Fibroblast of skin of scalp (primary cell): ENCODE measurements around the gene ICAM3.

Source experiments
- DNase-seq: peaks from one replicate; pipeline ENCODE4 v3.0.0-alpha.2; 2013

Gene ICAM3

DNA sequence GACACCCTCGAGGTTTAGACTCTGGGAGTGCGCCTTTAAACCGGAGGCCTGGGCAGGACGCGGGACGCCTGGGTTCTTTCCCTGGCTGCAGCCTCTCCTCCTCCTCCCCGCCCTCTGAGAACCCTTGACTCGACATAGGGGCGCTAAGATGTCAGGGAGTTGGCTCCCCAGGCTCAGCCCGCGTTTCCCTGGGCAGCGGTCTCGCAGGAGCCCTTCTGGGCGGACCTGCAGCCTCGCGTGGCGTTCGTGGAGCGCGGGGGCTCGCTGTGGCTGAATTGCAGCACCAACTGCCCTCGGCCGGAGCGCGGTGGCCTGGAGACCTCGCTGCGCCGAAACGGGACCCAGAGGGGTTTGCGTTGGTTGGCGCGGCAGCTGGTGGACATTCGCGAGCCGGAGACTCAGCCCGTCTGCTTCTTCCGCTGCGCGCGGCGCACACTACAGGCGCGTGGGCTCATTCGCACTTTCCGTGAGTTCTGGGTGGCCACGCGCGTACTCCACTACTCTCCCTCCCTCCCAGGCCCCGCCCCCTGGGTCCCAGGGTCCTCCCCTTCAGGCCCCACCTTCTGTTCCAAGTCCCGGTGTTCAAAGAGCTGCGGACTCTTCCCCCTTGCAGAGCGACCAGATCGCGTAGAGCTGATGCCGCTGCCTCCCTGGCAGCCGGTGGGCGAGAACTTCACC, 48.4 kb downstream of the ICAM3 start:
- no peak for DNase-seq

DNA sequence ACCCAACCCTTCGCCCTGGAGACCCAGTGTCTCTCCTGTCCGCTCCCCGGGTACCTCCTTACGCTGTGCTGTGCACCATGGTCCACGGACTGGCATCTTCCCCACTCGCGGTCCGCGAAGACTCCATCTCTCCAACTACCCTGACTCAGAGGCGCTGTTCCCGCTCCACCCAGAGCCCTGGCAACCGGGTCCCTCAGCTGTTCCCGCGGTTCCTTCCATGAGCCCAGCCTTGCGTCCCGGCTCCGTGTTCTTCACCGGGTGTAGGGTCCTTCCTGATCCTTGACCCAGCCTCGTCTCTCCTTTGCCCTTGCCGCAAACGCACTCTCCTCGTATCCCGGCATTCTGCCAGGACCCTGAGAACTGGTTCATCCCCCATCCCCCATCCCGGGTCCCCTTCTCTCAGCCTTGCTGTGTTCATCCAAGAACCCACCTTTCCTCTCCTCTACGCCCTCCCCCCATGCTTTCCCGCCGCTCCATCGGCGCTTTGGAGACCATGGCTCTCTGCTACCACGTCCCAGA, 49.0 kb downstream of the ICAM3 start:
- DNase-seq: no peak

DNA sequence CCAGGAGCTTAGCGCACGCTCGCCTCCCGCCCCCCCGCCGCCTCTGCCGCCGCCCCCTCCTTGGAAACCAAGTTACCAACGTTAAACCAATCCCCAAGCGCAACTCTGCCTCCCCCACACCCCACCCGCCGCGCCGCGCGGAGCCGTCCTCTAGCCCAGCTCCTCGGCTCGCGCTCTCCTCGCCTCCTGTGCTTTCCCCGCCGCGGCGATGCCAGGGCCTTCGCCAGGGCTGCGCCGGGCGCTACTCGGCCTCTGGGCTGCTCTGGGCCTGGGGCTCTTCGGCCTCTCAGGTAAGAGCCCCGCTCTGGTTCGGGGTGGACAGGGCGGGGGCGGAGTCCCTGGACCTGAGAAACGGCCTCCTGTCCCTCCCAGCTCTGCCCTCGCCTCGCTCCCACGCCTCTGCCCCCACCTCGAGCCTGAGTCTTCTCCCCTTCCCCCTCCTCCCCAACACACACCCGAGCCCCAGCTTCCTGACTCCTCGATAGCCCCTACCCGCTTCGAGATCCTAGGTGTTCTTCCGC, 49.5 kb downstream of the ICAM3 start, which contains the start of gene ICAM5:
ICAM5 (plus strand) TSS at position 117 of the 521 bp plus-strand sequence; CDS start at position 209, 92 bp downstream.
- no peak for DNase-seq

DNA sequence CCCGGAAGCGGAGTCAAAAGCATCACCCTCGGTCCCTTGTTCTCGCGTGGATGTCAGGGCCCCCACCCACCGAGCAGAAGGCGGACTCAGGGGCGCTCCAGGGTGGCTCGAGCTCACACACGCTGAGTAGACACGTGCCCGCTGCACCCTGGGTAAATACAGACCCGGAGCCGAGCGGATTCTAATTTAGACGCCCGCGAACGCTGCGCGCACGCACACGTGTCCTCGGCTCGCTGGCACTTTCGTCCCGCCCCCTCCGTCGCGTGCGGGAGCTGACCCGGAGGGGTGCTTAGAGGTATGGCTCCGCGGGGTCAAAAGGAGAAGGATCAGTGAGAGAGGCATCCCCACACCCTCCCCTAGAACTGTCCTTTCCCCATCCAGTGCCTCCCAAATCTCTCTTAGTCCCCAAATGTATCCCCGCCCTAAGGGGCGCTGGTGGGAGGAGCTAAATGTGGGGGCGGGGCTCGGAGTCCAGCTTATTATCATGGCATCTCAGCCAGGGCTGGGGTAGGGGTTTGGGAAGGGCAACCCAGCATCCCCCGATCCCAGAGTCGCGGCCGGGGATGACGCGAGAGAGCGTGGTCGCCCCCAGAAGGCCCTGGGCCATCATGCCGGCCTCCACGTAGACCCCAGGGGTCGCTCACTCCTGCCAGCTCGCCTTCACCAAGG, 50.1 kb downstream of the ICAM3 start:
- peak; percentile 45 for DNase-seq

DNA sequence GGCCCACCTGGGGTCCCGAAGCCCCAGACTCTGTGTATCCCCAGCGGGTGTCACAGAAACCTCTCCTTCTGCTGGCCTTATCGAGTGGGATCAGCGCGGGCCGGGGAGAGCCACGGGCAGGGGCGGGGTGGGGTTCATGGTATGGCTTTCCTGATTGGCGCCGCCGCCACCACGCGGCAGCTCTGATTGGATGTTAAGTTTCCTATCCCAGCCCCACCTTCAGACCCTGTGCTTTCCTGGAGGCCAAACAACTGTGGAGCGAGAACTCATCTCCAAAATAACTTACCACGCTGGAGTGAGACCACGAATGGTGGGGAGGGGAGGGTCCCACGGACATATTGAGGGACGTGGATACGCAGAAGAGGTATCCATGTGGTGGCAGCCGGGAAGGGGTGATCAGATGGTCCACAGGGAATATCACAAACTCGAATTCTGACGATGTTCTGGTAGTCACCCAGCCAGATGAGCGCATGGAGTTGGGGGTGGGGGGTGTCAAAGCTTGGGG, 50.7 kb downstream of the ICAM3 start:
- peak; percentile 47 for DNase-seq

DNA sequence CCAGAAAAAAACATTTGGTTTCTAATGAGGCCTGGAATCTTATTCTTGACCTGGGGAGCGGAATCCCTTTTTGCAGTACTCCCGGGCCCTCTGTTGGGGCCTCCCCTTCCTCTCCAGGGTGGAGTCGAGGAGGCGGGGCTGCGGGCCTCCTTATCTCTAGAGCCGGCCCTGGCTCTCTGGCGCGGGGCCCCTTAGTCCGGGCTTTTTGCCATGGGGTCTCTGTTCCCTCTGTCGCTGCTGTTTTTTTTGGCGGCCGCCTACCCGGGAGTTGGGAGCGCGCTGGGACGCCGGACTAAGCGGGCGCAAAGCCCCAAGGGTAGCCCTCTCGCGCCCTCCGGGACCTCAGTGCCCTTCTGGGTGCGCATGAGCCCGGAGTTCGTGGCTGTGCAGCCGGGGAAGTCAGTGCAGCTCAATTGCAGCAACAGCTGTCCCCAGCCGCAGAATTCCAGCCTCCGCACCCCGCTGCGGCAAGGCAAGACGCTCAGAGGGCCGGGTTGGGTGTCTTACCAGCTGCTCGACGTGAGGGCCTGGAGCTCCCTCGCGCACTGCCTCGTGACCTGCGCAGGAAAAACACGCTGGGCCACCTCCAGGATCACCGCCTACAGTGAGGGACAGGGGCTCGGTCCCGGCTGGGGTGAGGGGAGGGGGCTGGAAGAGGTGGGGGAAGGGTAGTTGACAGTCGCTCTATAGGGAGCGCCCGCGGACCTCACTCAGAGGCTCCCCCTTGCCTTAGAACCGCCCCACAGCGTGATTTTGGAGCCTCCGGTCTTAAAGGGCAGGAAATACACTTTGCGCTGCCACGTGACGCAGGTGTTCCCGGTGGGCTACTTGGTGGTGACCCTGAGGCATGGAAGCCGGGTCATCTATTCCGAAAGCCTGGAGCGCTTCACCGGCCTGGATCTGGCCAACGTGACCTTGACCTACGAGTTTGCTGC, 52.4 kb downstream of the ICAM3 start, which contains the start of gene ICAM4:
ICAM4 (plus strand) TSS at position 153 of the 935 bp plus-strand sequence; CDS start at position 211, 58 bp downstream.
- DNase-seq: no peak

DNA sequence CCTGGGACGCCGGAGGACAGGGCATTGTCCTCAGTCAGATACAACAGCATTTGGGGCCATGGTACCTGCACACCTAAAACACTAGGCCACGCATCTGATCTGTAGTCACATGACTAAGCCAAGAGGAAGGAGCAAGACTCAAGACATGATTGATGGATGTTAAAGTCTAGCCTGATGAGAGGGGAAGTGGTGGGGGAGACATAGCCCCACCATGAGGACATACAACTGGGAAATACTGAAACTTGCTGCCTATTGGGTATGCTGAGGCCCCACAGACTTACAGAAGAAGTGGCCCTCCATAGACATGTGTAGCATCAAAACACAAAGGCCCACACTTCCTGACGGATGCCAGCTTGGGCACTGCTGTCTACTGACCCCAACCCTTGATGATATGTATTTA, 54.0 kb downstream of the ICAM3 start:
- no peak for DNase-seq

DNA sequence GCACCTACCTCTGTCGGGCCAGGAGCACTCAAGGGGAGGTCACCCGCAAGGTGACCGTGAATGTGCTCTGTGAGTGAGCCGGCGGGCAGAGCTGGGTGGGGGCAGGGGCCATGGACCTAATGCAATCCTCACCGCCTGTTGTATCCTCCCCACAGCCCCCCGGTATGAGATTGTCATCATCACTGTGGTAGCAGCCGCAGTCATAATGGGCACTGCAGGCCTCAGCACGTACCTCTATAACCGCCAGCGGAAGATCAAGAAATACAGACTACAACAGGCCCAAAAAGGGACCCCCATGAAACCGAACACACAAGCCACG, 54.5 kb downstream of the ICAM3 start:
- no peak for DNase-seq

DNA sequence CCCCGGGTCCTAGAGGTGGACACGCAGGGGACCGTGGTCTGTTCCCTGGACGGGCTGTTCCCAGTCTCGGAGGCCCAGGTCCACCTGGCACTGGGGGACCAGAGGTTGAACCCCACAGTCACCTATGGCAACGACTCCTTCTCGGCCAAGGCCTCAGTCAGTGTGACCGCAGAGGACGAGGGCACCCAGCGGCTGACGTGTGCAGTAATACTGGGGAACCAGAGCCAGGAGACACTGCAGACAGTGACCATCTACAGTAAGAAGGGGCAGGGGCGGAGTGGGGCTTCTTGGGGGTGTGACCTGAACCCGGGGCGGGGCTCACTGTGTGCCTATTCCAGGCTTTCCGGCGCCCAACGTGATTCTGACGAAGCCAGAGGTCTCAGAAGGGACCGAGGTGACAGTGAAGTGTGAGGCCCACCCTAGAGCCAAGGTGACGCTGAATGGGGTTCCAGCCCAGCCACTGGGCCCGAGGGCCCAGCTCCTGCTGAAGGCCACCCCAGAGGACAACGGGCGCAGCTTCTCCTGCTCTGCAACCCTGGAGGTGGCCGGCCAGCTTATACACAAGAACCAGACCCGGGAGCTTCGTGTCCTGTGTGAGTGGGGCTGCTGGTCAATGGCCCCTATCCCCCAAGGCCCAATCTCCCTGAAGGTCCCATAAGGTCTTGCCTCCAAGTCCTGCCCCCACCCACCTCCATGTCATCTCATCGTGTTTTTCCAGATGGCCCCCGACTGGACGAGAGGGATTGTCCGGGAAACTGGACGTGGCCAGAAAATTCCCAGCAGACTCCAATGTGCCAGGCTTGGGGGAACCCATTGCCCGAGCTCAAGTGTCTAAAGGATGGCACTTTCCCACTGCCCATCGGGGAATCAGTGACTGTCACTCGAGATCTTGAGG, 55.1 kb downstream of the ICAM3 start:
- DNase-seq: no peak
